Astrocyte (in vitro differentiated cells and primary cell): ENCODE results near the gene FYCO1.

Experiments used
- EZH2 ChIP-seq: IDR thresholded peaks from 2 replicates; pipeline ENCODE4 v1.6.1; 2012; ENCODE audit warnings: mild to moderate bottlenecking, low read length, inconsistent platforms; ENCODE audit not compliant: insufficient read depth
- TF ChIP-seq, protein P1 (sequence below): IDR thresholded peaks from 2 replicates; pipeline ENCODE4 v1.5.1; 2011; ENCODE audit warnings: low read depth, mild to moderate bottlenecking, inconsistent platforms, low read length, moderate library complexity; ENCODE audit not compliant: insufficient read depth

DNA sequence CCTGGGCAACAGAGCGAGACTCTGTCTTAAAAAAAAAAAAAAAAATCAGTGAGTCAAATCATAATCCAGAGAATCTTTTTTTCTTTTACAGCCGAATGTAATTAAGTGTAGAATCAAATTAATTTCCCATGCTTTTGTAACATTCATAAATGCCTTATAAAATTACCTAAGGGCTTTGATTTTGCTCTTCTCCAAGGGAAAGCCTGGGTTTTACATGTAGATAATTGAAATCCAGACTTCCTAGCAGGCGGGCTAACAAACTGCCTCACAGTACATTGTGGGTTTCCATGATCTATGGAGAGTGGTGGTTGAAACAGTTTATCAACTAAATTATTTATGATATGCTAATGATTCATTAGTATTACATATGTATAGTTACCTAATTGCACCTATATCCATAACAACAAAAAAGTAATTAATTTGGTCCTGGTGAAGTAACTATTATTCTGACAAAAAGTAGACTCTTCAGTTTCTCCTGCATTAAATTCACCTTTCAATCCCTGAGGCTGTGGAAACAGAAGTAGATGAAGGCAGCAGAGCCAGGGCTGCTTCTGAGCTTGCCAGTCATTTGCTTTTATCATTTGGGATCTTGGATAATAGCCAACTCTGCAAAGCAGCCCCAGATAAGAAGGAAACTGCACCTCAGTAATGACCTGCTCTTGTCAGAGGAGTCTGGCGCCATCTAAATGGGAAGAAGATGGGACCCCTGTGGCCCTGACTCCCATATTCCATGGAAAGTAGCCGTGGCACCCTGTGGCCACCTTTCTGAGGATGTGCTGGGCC, 99.7 kb downstream of the FYCO1 start:
- TF ChIP-seq, protein P1, sequence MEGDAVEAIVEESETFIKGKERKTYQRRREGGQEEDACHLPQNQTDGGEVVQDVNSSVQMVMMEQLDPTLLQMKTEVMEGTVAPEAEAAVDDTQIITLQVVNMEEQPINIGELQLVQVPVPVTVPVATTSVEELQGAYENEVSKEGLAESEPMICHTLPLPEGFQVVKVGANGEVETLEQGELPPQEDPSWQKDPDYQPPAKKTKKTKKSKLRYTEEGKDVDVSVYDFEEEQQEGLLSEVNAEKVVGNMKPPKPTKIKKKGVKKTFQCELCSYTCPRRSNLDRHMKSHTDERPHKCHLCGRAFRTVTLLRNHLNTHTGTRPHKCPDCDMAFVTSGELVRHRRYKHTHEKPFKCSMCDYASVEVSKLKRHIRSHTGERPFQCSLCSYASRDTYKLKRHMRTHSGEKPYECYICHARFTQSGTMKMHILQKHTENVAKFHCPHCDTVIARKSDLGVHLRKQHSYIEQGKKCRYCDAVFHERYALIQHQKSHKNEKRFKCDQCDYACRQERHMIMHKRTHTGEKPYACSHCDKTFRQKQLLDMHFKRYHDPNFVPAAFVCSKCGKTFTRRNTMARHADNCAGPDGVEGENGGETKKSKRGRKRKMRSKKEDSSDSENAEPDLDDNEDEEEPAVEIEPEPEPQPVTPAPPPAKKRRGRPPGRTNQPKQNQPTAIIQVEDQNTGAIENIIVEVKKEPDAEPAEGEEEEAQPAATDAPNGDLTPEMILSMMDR = no peak
- no peak for TF ChIP-seq EZH2
